GM19025 (cell line): ENCODE data around the gene PCED1B.
"Not testable (repeated sequence)": the region's sequence is repeated elsewhere in the genome, so short reads cannot be mapped to it uniquely, and the experiment has no call there.

ENCODE experiments used
- ATAC-seq: cut with Tn5 transposase; IDR thresholded peaks from one replicate; pipeline ENCODE4 v1.9.1; 2021; ENCODE audit warnings: mild to moderate bottlenecking, low read depth, moderate library complexity; ENCODE audit not compliant: unreplicated experiment

Gene PCED1B

GRCh38 chr12:47202176-47202575, 122.8 kb downstream of the PCED1B start:
- ATAC-seq: no peak

- no peak for ATAC-seq
Measured at GRCh38 chr12:47205532-47206449, 126.4 kb downstream of the PCED1B start.

GRCh38 chr12:47206450-47207339, 127.3 kb downstream of the PCED1B start:
- ATAC-seq: no peak

GRCh38 chr12:47207340-47207717, 127.9 kb downstream of the PCED1B start:
- ATAC-seq: peak; percentile 47

GRCh38 chr12:47207829-47208248, 128.4 kb downstream of the PCED1B start:
- peak; percentile 60 for ATAC-seq

GRCh38 chr12:47209014-47209413, 129.6 kb downstream of the PCED1B start:
- no peak for ATAC-seq

GRCh38 chr12:47210776-47211175, 131.4 kb downstream of the PCED1B start:
- ATAC-seq: no peak

GRCh38 chr12:47212701-47213039, 133.2 kb downstream of the PCED1B start:
- no peak for ATAC-seq

- ATAC-seq: no peak
Measured at GRCh38 chr12:47213396-47213795, 134.0 kb downstream of the PCED1B start.

- ATAC-seq: no peak
Measured at GRCh38 chr12:47214001-47214619, 134.7 kb downstream of the PCED1B start.

GRCh38 chr12:47214771-47215170, 135.3 kb downstream of the PCED1B start:
- ATAC-seq: no peak

GRCh38 chr12:47216150-47216677, 136.8 kb downstream of the PCED1B start:
- ATAC-seq: peak; percentile 60

- not testable (repeated sequence) for ATAC-seq
Measured at GRCh38 chr12:47217595-47217869, 138.1 kb downstream of the PCED1B start.

GRCh38 chr12:47218191-47218654, 138.8 kb downstream of the PCED1B start:
- ATAC-seq: peak; percentile 48

- no peak for ATAC-seq
Measured at GRCh38 chr12:47219243-47219642, 139.8 kb downstream of the PCED1B start.

GRCh38 chr12:47221256-47222023, 142.0 kb downstream of the PCED1B start:
- no peak for ATAC-seq

- no peak for ATAC-seq
Measured at GRCh38 chr12:47222520-47223030, 143.2 kb downstream of the PCED1B start.

- no peak for ATAC-seq
Measured at GRCh38 chr12:47223031-47223847, 143.8 kb downstream of the PCED1B start.

GRCh38 chr12:47223848-47224213, 144.4 kb downstream of the PCED1B start:
- no peak for ATAC-seq
